A673 (cell line): Measurements from ENCODE around the gene HIKESHI. TPM values are rescaled to one million over a fixed set of nuclear protein-coding genes. Genes with fewer than 3 reads are reported as not detected.

Experiments
- BruUV-seq: library from RNA; stranded (reverse); fragments of 400-500 nt; replicated peaks from 2 replicates; lab custom pipeline; 2021; lab: Mats Ljungman, UMichigan
- CTCF ChIA-PET: fragments of 300-600 bp; sonication (Branson Sonifier 250); formaldehyde crosslinking; loops from one replicate; lab custom pipeline; 2022; ENCODE audit warnings: antibody characterized with exemption; lab: Charles Lee
- POLR2A ChIA-PET: fragments of 300-600 bp; sonication (Branson Sonifier 250); formaldehyde crosslinking; loops from one replicate; lab custom pipeline; 2022; ENCODE audit warnings: antibody characterized with exemption; ENCODE audit not compliant: low non-redundant PET; lab: Charles Lee
- DNase-seq: peaks from one replicate; pipeline ENCODE4 v3.0.0-alpha.2; 2015; ENCODE audit warnings: low spot score
- H3K27ac ChIP-seq: fragments of 200-600 bp; sonication (generic); 2 replicates; pipeline ENCODE4 v1.5.1; 2016; ENCODE audit warnings: mixed run types, low read depth, mild to moderate bottlenecking, mixed read lengths, antibody characterized with exemption, low read length; ENCODE audit not compliant: poor library complexity, severe bottlenecking
- H3K27me3 ChIP-seq: fragments of 200-600 bp; sonication (generic); replicated peaks from 2 replicates; pipeline ENCODE4 v1.6.1; 2017; ENCODE audit warnings: mixed run types, low read depth, mild to moderate bottlenecking, mixed read lengths, antibody characterized with exemption, low read length; ENCODE audit not compliant: insufficient read depth, poor library complexity
- H3K36me3 ChIP-seq: fragments of 200-600 bp; sonication (generic); 2 replicates; pipeline ENCODE4 v1.6.1; 2016; ENCODE audit warnings: mixed run types, mild to moderate bottlenecking, mixed read lengths, antibody characterized with exemption, low read length; ENCODE audit not compliant: insufficient read depth, poor library complexity, severe bottlenecking
- H3K4me1 ChIP-seq: fragments of 200-600 bp; sonication (generic); 2 replicates; pipeline ENCODE4 v1.6.1; 2017; ENCODE audit warnings: mixed run types, mild to moderate bottlenecking, mixed read lengths, antibody characterized with exemption, low read length; ENCODE audit not compliant: insufficient read depth, poor library complexity, severe bottlenecking
- H3K4me3 ChIP-seq: fragments of 200-600 bp; sonication (generic); 2 replicates; pipeline ENCODE4 v1.5.1; 2016; ENCODE audit warnings: low read depth, mixed run types, mild to moderate bottlenecking, mixed read lengths, low read length; ENCODE audit not compliant: poor library complexity, severe bottlenecking
- H3K9me3 ChIP-seq: fragments of 200-600 bp; sonication (generic); 2 replicates; pipeline ENCODE4 v1.6.1; 2016; ENCODE audit warnings: mixed run types, low read depth, mild to moderate bottlenecking, mixed read lengths, antibody characterized with exemption, low read length; ENCODE audit not compliant: poor library complexity, severe bottlenecking
- EZH2 ChIP-seq: fragments of 200-600 bp; sonication (generic); IDR thresholded peaks from 2 replicates; pipeline ENCODE4 v1.6.1; 2017; ENCODE audit warnings: borderline replicate concordance, low read depth, mild to moderate bottlenecking, mixed read lengths, antibody characterized with exemption, low read length; ENCODE audit not compliant: poor library complexity, severe bottlenecking
- intact Hi-C: fragments of 100-400 bp; cut with micrococcal nuclease; formaldehyde crosslinking; loops from one replicate; pipeline ENCODE4 v1.10.0; 2022; ENCODE audit not compliant: unreplicated experiment
- total RNA-seq: library from RNA; stranded (reverse); gene quantifications from 2 replicates; pipeline ENCODE4 v1.2.3, GENCODE V29; 2021
- TF ChIP-seq, protein P1 (sequence below): fragments of 300-800, 200-600 bp; sonication (generic); conservative IDR thresholded peaks from 2 replicates; pipeline ENCODE4 v1.5.1; 2017; ENCODE audit warnings: low read depth, mild to moderate bottlenecking, antibody characterized with exemption, low read length, moderate library complexity, mixed read lengths

The HIKESHI gene
- total RNA-seq, 1 experiment from 2014 or later, result 55.1 TPM

DNA sequence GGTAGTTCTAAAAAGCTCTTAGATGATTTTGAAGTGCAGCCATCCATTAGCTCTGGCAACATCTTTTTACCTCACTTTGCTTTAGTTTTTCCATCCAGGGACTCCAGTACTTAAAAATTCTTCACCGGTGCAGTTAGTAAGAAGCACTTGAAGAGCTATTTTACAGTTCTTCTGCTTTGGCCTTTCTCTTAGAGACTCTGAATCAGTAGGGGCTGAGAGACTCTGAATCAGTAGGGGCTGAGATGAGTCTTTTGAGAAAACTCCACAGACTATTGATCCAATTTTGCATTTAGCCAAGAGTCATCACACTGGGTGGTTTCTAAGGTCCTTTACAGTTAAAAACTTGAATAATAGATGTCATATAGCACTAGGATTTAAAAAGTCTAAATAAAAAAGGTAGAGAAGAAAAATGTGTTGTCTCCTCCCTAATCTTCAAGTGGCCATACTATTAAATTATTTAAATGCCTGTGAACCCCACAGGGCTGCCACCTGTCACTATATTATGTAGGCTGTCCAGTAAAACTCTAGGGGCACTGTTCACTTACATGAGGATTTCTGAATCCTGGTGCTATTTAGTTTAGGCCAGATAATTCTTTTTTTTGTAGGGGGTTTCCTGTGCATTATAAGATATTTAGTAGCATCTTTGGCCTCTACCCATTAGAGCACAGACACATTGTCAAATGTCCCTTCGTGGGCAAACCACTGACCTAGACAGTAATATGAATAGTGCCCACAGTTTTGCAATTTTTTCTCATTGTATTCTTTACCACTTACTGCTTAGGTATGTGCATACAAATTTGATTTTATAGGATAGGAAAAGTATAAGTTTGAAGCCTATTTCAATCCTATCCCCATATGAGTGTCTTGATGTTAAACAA, 26.3 kb upstream of the HIKESHI start:
- Histone ChIP-seq H3K4me1 (no peaks in the 10 kb centered on the region), H3K36me3 (peaks cover 33% of the 10 kb centered on the region), H3K9me3 (no peaks in the 10 kb centered on the region), H3K27me3 (no peaks in the 10 kb centered on the region), H3K27ac (no peak overlapping the region), H3K4me3 (no peak overlapping the region)
- ChIA-PET CTCF (interaction anchor here (0.5 kb wide), 1 partner anchor 421 kb away, joined by 7 read pairs; no protein-coding TSS in a partner anchor), POLR2A (no interaction called here)
- intact Hi-C loops, result no loop called here
- no peak for TF ChIP-seq EZH2
- TF ChIP-seq, protein P1, sequence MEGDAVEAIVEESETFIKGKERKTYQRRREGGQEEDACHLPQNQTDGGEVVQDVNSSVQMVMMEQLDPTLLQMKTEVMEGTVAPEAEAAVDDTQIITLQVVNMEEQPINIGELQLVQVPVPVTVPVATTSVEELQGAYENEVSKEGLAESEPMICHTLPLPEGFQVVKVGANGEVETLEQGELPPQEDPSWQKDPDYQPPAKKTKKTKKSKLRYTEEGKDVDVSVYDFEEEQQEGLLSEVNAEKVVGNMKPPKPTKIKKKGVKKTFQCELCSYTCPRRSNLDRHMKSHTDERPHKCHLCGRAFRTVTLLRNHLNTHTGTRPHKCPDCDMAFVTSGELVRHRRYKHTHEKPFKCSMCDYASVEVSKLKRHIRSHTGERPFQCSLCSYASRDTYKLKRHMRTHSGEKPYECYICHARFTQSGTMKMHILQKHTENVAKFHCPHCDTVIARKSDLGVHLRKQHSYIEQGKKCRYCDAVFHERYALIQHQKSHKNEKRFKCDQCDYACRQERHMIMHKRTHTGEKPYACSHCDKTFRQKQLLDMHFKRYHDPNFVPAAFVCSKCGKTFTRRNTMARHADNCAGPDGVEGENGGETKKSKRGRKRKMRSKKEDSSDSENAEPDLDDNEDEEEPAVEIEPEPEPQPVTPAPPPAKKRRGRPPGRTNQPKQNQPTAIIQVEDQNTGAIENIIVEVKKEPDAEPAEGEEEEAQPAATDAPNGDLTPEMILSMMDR, result peak; percentile 34; the same call in 1 of the 2 replicates
- DNase-seq, result no peak
- no TSS peak for BruUV-seq

DNA sequence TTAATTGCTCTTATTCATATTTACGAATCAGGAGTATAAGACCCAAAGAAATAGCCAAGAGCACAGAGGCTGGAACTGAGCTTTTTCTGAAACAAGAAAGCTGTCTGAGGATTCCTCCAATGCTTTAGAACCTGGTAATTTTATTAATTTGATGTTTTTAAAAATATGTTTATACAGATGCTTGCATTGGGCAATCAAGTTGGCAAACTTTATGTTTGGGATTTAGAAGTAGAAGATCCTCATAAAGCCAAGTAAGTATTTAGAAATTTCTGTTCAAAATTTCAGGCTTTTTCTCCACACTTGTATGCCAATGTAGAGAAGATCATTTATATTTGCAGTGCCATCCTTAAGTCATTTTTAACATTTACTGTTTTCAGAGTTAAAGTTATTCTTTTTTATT, 24.3 kb upstream of the HIKESHI start:
- no peaks in the 10 kb centered on the region for H3K9me3 ChIP-seq
- peaks cover 33% of the 10 kb centered on the region for H3K36me3 ChIP-seq
- DNase-seq, result no peak
- no peaks in the 10 kb centered on the region for H3K27me3 ChIP-seq
- intact Hi-C loops, result no loop called here
- ChIA-PET POLR2A (no interaction called here), CTCF (no interaction called here)
- no peak overlapping the region for H3K4me3 ChIP-seq
- H3K27ac ChIP-seq, result no peak overlapping the region
- no peaks in the 10 kb centered on the region for H3K4me1 ChIP-seq
- BruUV-seq, result no TSS peak
- TF ChIP-seq, protein P1, result no peak
- TF ChIP-seq EZH2, result no peak

DNA sequence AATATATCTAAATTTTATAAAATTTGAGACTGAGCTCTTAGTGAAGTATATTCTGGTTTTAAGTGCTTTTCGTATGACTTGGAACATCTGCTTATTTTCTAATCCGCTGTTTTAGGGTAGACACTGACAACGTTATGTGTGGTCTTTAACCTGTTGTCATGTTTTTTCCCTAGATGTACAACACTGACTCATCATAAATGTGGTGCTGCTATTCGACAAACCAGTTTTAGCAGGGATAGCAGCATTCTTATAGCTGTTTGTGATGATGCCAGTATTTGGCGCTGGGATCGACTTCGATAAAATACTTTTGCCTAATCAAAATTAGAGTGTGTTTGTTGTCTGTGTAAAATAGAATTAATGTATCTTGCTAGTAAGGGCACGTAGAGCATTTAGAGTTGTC, 23.8 kb upstream of the HIKESHI start:
- intact Hi-C loops, result no loop called here
- Histone ChIP-seq H3K4me3 (no peak overlapping the region), H3K9me3 (no peaks in the 10 kb centered on the region), H3K27me3 (no peaks in the 10 kb centered on the region), H3K4me1 (no peaks in the 10 kb centered on the region), H3K27ac (no peak overlapping the region), H3K36me3 (peaks cover 33% of the 10 kb centered on the region)
- no peak for TF ChIP-seq EZH2
- TF ChIP-seq, protein P1, result no peak
- BruUV-seq, result no TSS peak
- DNase-seq, result no peak
- CTCF ChIA-PET, result no interaction called here
- POLR2A ChIA-PET, result no interaction called here
